ENCODE data around the gene NUTM2A. TPM values are rescaled to one million over a fixed set of nuclear protein-coding genes. Genes with fewer than 3 reads are reported as not detected.
"Not testable (repeated sequence)": the region's sequence is repeated elsewhere in the genome, so short reads cannot be mapped to it uniquely, and the experiment has no call there.

The NUTM2A gene
- total RNA-seq, 1 donor from 2014 or later, result 0.79 TPM

DNA sequence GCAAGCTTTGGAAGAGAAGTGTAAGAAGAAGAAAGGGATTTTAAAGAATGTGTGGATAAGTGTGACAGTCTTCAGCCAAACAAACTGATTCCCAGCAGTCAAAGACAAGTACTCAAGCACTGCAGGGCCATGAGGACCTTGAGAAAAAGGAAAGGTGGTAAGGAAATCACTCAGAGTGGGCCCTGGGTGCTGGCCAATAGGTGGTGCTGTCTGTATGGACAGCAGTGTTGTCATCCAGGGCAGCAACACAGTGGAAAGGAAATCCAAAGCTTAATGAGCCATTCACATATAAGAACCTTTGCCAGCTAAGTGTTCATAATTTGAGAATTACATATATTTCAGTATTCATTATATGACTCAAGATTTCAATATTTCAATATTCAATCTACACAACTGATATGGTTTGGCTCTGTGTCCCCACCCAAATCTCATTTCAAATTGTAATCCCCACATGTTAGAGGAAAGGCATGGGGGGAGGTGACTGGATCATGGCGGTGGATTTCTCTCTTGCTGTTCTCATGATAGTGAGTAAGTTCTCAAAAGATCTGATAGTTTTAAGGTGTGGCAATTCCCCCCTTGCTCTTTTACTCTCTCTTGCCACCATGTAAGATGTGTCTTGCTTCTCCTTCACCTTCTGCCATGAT lies 55.6 kb downstream of the NUTM2A start:
- not testable (repeated sequence) for H3K4me3 ChIP-seq (ENCODE audit: insufficient read depth, low read depth, low read length); H3K4me1 ChIP-seq (ENCODE audit: insufficient read depth, low read length); H3K9ac ChIP-seq (ENCODE audit: low read length); H3K4me1 Mint-ChIP-seq (ENCODE audit: low read depth, unreplicated experiment); H3K9me3 Mint-ChIP-seq (ENCODE audit: unreplicated experiment); H3K9me3 ChIP-seq (ENCODE audit: insufficient read depth, low read depth, low read length); H3K36me3 ChIP-seq (ENCODE audit: insufficient read depth, low read length); DNase-seq (ENCODE audit: low read depth); H3K4me3 Mint-ChIP-seq (ENCODE audit: unreplicated experiment); H3K27ac Mint-ChIP-seq (ENCODE audit: unreplicated experiment); H3K4me2 ChIP-seq (ENCODE audit: low read length); H3K27me3 ChIP-seq (ENCODE audit: insufficient read depth, low read length); H3K36me3 Mint-ChIP-seq (ENCODE audit: low read depth, unreplicated experiment); H3K27me3 Mint-ChIP-seq (ENCODE audit: low read depth, unreplicated experiment); H4K20me1 ChIP-seq (ENCODE audit: insufficient read depth, low read length); FAIRE-seq; H3K27ac ChIP-seq (ENCODE audit: low read depth, low read length); H2AFZ ChIP-seq (ENCODE audit: low read depth, low read length); H3K79me2 ChIP-seq (ENCODE audit: insufficient read depth, low read length)

Other genes with a start within 250 kb of the NUTM2A start
- gene FAM25A, start 205.2 kb upstream of the NUTM2A start, total RNA-seq, result not detected in 2 replicates
- 93.1 and 96.6 TPM in 2 replicates for gene GLUD1, start 130.6 kb upstream of the NUTM2A start, total RNA-seq
- gene SHLD2, start 130.2 kb upstream of the NUTM2A start, total RNA-seq, result 23.2 TPM in 2 replicates
- 6.2 and 6.9 TPM in 2 replicates for gene NUTM2D, start 132.3 kb downstream of the NUTM2A start, total RNA-seq

Measured in astrocyte (in vitro differentiated cells and primary cell).